SU-DHL-6 (cell line): Measurements from ENCODE around the gene C2CD2.
A peak's percentile ranks its signal among the peaks of the same experiment; 100 is the strongest.

Experiments used
- H2AFZ ChIP-seq: fragments of 200-600 bp; sonication (generic); 2 replicates; pipeline ENCODE4 v1.6.1; 2014; ENCODE audit warnings: low read depth, mild to moderate bottlenecking, moderate library complexity, mixed read lengths, antibody characterized with exemption, low read length; ENCODE audit not compliant: severe bottlenecking
- H3F3A ChIP-seq: fragments of 200-600 bp; shearing (Covaris generic); 2 replicates; pipeline ENCODE4 v1.6.0; 2016; ENCODE audit warnings: antibody characterized with exemption, mild to moderate bottlenecking; ENCODE audit not compliant: insufficient read depth
- H3K27ac ChIP-seq: fragments of 200-600 bp; sonication (generic); 2 replicates; pipeline ENCODE4 v1.5.1; 2016; ENCODE audit warnings: low read depth, mild to moderate bottlenecking, low read length, moderate library complexity, mixed read lengths
- H3K27me3 ChIP-seq: fragments of 200-600 bp; sonication (generic), shearing (Covaris generic); 2 replicates; pipeline ENCODE4 v1.6.0; 2014; ENCODE audit warnings: mild to moderate bottlenecking, low read length
- H3K36me3 ChIP-seq: fragments of 200-600 bp; sonication (generic); 2 replicates; pipeline ENCODE4 v1.6.1; 2014; ENCODE audit warnings: mild to moderate bottlenecking, low read length, mixed read lengths
- H3K4me2 ChIP-seq: fragments of 300-600, 200-600 bp; shearing (Covaris generic), sonication (generic); 2 replicates; pipeline ENCODE4 v1.6.0; 2014; ENCODE audit warnings: low read length, low read depth, mild to moderate bottlenecking; ENCODE audit not compliant: poor library complexity, severe bottlenecking
- H3K4me3 ChIP-seq: fragments of 200-600 bp; sonication (generic); 2 replicates; pipeline ENCODE4 v1.5.1; 2014; ENCODE audit warnings: antibody characterized with exemption, low read length, mild to moderate bottlenecking, mixed read lengths; ENCODE audit not compliant: insufficient read depth, poor library complexity, severe bottlenecking
- H3K79me2 ChIP-seq: fragments of 200-600 bp; sonication (generic); 2 replicates; pipeline ENCODE4 v1.6.1; 2014; ENCODE audit warnings: mild to moderate bottlenecking, low read length, moderate library complexity; ENCODE audit not compliant: insufficient read depth
- H3K9ac ChIP-seq: fragments of 200-600 bp; sonication (generic); 2 replicates; pipeline ENCODE4 v1.7.0; 2014; ENCODE audit warnings: mild to moderate bottlenecking, low read length
- H3K9me2 ChIP-seq: fragments of 200-600 bp; sonication (generic); replicated peaks from 2 replicates; pipeline ENCODE4 v1.6.1; 2014; ENCODE audit warnings: low read length; ENCODE audit not compliant: insufficient read depth
- H3K9me3 ChIP-seq: fragments of 200-600 bp; sonication (generic); 2 replicates; pipeline ENCODE4 v1.6.1; 2014; ENCODE audit warnings: low read length, mixed read lengths; ENCODE audit not compliant: insufficient read depth
- H4K20me1 ChIP-seq: fragments of 200-600 bp; sonication (generic); 2 replicates; pipeline ENCODE4 v1.6.1; 2014; ENCODE audit warnings: low read depth, mild to moderate bottlenecking, antibody characterized with exemption, low read length, moderate library complexity, mixed read lengths
- CTCF ChIP-seq: fragments of 200-600 bp; sonication (generic); IDR thresholded peaks from one replicate; pipeline ENCODE4 v1.5.1; 2017; ENCODE audit warnings: antibody characterized with exemption, mild to moderate bottlenecking, low read length, moderate library complexity; ENCODE audit not compliant: insufficient read depth, poor library complexity, severe bottlenecking
- EZH2phosphoT487 ChIP-seq: fragments of 200-600 bp; sonication (generic), shearing (Covaris generic); conservative IDR thresholded peaks from 2 replicates; pipeline ENCODE4 v1.6.1; 2018; ENCODE audit warnings: mild to moderate bottlenecking, antibody characterized with exemption, low read length, moderate library complexity, mixed read lengths

The C2CD2 gene

DNA sequence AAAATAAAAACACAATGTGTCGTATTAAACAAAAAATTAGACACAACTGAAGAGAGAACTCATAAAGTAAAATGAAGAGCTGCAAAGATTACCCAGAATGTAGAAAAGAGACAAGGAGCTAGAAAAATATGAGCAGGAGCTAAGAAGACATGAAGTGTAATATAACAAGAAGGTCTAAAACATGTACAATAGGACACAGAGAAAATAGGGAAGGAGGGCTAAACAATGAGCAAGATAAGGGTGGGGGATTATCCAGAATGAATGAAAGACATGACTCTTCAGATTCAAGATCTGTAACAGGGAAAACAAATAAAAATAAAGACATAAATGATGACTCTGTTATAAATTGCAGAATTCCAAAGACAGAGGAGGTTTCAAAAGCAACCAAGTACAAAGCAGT, 112.9 kb downstream of the C2CD2 start:
- H4K20me1 ChIP-seq, result no peaks in the 10 kb centered on the region
- no peaks in the 10 kb centered on the region for H3K9me3 ChIP-seq
- H3F3A ChIP-seq, result peaks cover 53% of the 10 kb centered on the region
- no peaks in the 10 kb centered on the region for H3K27me3 ChIP-seq
- H2AFZ ChIP-seq, result no peak overlapping the region
- no peak overlapping the region for H3K9ac ChIP-seq
- peak overlapping the region; percentile 25; the same call in 1 of the 2 replicates for H3K27ac ChIP-seq
- no peak overlapping the region for H3K4me3 ChIP-seq
- no peak for TF ChIP-seq CTCF
- no peak for TF ChIP-seq EZH2phosphoT487
- peaks cover 23% of the 10 kb centered on the region; the same call in 1 of the 2 replicates for H3K79me2 ChIP-seq
- no peaks in the 10 kb centered on the region for H3K9me2 ChIP-seq
- H3K4me2 ChIP-seq, result no peak overlapping the region
- peaks cover 12% of the 10 kb centered on the region for H3K36me3 ChIP-seq

DNA sequence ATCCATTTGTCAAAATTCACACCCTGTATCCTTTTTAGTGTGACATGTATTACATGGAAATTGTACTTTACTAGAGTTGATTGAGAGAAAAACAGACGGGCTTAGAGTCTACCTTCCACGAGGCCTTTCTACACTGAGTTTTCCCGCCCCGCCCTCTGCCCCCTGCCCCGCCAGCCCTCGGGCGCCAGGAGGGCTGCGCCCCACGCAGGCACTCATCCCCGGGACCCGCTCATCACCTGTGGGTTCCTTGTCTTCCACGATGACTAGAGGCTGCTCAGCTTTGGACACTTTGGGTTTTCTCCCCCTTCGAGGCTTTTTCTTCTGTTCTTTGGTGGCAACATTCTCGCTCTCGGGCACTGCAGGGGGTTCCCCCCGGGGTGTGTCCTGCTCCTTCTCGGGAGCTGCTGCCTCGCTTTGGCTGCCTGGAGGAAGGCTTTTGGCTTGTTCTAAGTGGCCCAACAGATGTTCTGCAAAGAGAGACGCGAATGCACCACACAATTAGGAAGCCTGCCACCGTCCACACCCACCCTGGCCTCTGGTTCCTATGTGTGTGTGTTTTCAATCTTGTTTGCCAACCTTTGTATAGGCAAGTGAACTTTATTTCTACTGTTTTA, 114.3 kb downstream of the C2CD2 start:
- no peaks in the 10 kb centered on the region for H3K9me2 ChIP-seq
- no peak for TF ChIP-seq CTCF
- no peak for TF ChIP-seq EZH2phosphoT487
- H3K79me2 ChIP-seq, result peaks cover 36% of the 10 kb centered on the region; the same call in 1 of the 2 replicates
- no peaks in the 10 kb centered on the region for H3K27me3 ChIP-seq
- no peaks in the 10 kb centered on the region for H3K9me3 ChIP-seq
- no peak overlapping the region for H3K4me3 ChIP-seq
- peaks cover 57% of the 10 kb centered on the region for H3F3A ChIP-seq
- no peaks in the 10 kb centered on the region for H4K20me1 ChIP-seq
- no peak overlapping the region for H2AFZ ChIP-seq
- peak overlapping the region; percentile 80 for H3K4me2 ChIP-seq
- peak overlapping the region; percentile 94 for H3K27ac ChIP-seq
- peaks cover 17% of the 10 kb centered on the region for H3K36me3 ChIP-seq
- peak overlapping the region; percentile 68 for H3K9ac ChIP-seq

DNA sequence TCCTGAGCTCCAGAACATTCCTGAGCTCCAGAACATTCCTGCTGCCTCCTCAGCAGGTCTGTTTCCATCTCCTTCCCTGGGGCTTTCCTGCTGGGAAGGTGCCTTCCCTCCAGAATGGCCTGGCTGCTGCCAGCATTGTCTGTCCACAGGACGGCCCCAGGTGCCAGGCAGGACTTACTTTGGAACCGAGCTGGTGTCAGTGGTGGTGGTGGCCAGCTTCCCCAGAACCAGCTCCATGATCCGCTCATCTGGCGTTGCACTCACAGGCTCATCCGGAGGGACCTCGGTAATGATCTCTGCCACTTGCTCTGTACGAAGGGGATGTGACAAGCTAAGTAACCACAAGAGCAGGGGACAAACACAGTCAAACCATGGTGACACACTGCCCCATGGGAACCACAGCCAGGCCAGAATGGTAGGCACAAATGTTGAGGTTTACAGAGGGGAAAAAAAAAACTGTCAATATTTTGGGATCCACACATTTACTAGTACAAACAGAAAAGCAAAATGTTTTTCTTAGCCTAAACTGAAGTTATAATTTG, 116.0 kb downstream of the C2CD2 start:
- Histone ChIP-seq H2AFZ (no peak overlapping the region), H3K9me3 (no peaks in the 10 kb centered on the region), H3F3A (peaks cover 73% of the 10 kb centered on the region), H3K9me2 (no peaks in the 10 kb centered on the region), H4K20me1 (no peaks in the 10 kb centered on the region), H3K9ac (peak overlapping the region; percentile 68), H3K4me3 (peak overlapping the region; percentile 59), H3K27me3 (no peaks in the 10 kb centered on the region), H3K4me2 (peak overlapping the region; percentile 80), H3K36me3 (peaks cover 17% of the 10 kb centered on the region), H3K79me2 (peaks cover 52% of the 10 kb centered on the region), H3K27ac (peak overlapping the region; percentile 94)
- TF ChIP-seq CTCF, result no peak
- TF ChIP-seq EZH2phosphoT487, result no peak
